ENCODE measurements around the gene CLCN3.
"Not testable (repeated sequence)": the region's sequence is repeated elsewhere in the genome, so short reads cannot be mapped to it uniquely, and the experiment has no call there.

CLCN3 gene

GRCh38 chr4:169619958-169620879, at the start of gene CLCN3:
TSS of gene CLCN3 (plus strand) at chr4:169620578. CDS start at chr4:169635929, 15,351 bp downstream.
- peak; percentile 98 for DNase-seq (ENCODE audit: low read depth)

- not testable (repeated sequence) for DNase-seq (ENCODE audit: low read depth)
Measured at GRCh38 chr4:169571012-169571411, 49.4 kb upstream of the CLCN3 start.

GRCh38 chr4:169571435-169571834, 48.9 kb upstream of the CLCN3 start:
- DNase-seq (ENCODE audit: low read depth) = no peak

GRCh38 chr4:169573889-169574288, 46.5 kb upstream of the CLCN3 start:
- DNase-seq (ENCODE audit: low read depth) = no peak

- no peak for DNase-seq (ENCODE audit: low read depth)
Measured at GRCh38 chr4:169582203-169582602, 38.2 kb upstream of the CLCN3 start.

GRCh38 chr4:169582706-169583105, 37.7 kb upstream of the CLCN3 start:
- peak; percentile 86 for DNase-seq (ENCODE audit: low read depth)

GRCh38 chr4:169583563-169583962, 36.8 kb upstream of the CLCN3 start:
- peak; percentile 86 for DNase-seq (ENCODE audit: low read depth)

GRCh38 chr4:169593050-169593560, 27.3 kb upstream of the CLCN3 start:
- DNase-seq (ENCODE audit: low read depth) = no peak

GRCh38 chr4:169594560-169595195, 25.7 kb upstream of the CLCN3 start:
- DNase-seq (ENCODE audit: low read depth) = no peak

- DNase-seq (ENCODE audit: low read depth) = no peak
Measured at GRCh38 chr4:169601016-169601771, 19.2 kb upstream of the CLCN3 start.

GRCh38 chr4:169603312-169603711, 17.1 kb upstream of the CLCN3 start:
- DNase-seq (ENCODE audit: low read depth) = no peak

- DNase-seq (ENCODE audit: low read depth) = peak; percentile 90
Measured at GRCh38 chr4:169604131-169604900, 16.1 kb upstream of the CLCN3 start.

- no peak for DNase-seq (ENCODE audit: low read depth)
Measured at GRCh38 chr4:169604903-169605331, 15.5 kb upstream of the CLCN3 start.

- DNase-seq (ENCODE audit: low read depth) = no peak
Measured at GRCh38 chr4:169611157-169611556, 9.2 kb upstream of the CLCN3 start.

- DNase-seq (ENCODE audit: low read depth) = peak; percentile 89
Measured at GRCh38 chr4:169611991-169612870, 8.1 kb upstream of the CLCN3 start, which contains the start of gene NEK1. TSS of gene NEK1 (minus strand) at chr4:169612583. CDS start at chr4:169602630, 9,953 bp downstream.

- peak; percentile 86 for DNase-seq (ENCODE audit: low read depth)
Measured at GRCh38 chr4:169612871-169613859, 7.2 kb upstream of the CLCN3 start.

GRCh38 chr4:169615467-169616106, 4.8 kb upstream of the CLCN3 start:
- DNase-seq (ENCODE audit: low read depth) = peak; percentile 60

- DNase-seq (ENCODE audit: low read depth) = no peak
Measured at GRCh38 chr4:169616846-169617245, 3.5 kb upstream of the CLCN3 start.

- no peak for DNase-seq (ENCODE audit: low read depth)
Measured at GRCh38 chr4:169617306-169617705, 3.1 kb upstream of the CLCN3 start.
